ENCODE data around the gene HSD11B1L.

- no peak for TF ChIP-seq EZH2 (IDR thresholded peaks at IDR 0.05; ENCODE audit: low read length, unreplicated experiment)
- TF ChIP-seq, protein P1, sequence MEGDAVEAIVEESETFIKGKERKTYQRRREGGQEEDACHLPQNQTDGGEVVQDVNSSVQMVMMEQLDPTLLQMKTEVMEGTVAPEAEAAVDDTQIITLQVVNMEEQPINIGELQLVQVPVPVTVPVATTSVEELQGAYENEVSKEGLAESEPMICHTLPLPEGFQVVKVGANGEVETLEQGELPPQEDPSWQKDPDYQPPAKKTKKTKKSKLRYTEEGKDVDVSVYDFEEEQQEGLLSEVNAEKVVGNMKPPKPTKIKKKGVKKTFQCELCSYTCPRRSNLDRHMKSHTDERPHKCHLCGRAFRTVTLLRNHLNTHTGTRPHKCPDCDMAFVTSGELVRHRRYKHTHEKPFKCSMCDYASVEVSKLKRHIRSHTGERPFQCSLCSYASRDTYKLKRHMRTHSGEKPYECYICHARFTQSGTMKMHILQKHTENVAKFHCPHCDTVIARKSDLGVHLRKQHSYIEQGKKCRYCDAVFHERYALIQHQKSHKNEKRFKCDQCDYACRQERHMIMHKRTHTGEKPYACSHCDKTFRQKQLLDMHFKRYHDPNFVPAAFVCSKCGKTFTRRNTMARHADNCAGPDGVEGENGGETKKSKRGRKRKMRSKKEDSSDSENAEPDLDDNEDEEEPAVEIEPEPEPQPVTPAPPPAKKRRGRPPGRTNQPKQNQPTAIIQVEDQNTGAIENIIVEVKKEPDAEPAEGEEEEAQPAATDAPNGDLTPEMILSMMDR (conservative IDR thresholded peaks at IDR 0.05; ENCODE audit: low read depth, low read length) = no peak
- no peak for TF ChIP-seq EZH2phosphoT487 (IDR thresholded peaks at IDR 0.05; ENCODE audit: borderline replicate concordance, low read length)
These were observed 34.0 kb downstream of the HSD11B1L start for GRCh38 chr19:5714816-5715215.
